HG03066 (cell line): Measurements from ENCODE around the gene TAX1BP3.

Experiments used
- ATAC-seq: cut with Tn5 transposase; IDR thresholded peaks from one replicate; pipeline ENCODE4 v1.9.1; 2021; ENCODE audit warnings: low read depth; ENCODE audit not compliant: unreplicated experiment

The TAX1BP3 gene

GRCh38 chr17:3688852-3689261 lies 20.5 kb upstream of the TAX1BP3 start:
- no peak for ATAC-seq

GRCh38 chr17:3688027-3688553 lies 19.7 kb upstream of the TAX1BP3 start:
- ATAC-seq: no peak

DNA sequence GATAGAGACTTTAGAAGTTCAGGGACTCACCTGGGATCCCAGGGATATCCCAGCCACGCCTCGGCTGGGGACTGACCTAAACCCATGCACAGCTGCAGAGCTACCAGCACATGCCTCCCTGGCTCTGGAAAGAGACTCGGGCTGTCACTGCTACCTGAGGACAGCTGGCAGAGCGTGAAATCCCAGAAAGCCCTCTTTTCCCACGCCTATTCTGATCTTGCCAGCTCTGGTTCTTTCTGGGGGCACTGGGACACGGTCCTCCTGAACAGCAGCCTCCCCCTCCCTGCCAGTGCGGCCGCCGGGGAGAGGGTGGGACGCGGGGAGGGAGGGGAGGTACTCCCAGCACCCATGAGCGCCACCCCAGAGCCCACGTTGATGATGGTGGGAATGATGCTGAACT lies 16.8 kb upstream of the TAX1BP3 start:
- no peak for ATAC-seq

DNA sequence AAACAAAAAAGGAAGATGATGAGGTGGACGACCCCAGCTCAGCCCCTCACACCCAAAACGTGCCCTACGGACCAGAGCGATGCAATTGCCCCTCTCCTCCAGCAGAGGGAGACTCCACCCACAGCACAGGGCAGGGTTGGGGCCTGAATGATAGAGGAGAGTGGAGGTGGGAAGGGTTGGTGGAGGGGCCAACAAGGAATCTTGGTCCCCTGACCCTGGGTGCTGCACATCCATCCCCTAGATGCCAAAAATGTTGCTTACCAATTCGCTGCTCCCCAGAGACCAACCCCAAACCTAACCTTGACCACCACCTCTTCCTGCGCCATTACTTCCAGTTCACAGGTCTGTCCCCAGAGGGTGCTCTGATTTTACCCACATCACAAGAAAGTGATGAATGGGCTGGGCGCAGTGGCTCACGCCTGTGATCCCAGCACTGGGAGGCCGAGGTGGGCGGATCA lies 14.7 kb upstream of the TAX1BP3 start:
- ATAC-seq: no peak

DNA sequence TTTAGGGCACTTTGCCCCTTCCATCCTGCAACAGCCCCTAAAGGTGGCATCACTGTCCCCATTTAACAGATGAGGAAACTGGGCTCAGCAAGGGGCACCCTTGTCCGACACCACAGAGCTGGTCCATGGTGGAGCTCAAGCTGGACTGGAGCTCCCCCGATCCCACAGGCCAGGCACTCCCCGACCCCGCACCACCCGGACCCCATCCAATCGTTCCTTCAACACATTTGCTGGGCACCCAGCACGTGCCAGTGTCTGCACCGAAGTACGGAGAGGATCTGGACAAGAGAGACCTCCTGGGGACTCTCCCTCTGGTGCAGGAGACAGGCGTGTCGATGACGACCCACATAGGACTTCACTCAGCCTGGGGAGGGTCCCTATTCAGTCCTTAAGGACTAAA lies 13.7 kb upstream of the TAX1BP3 start:
- ATAC-seq: no peak

GRCh38 chr17:3681565-3681964 lies 13.2 kb upstream of the TAX1BP3 start:
- no peak for ATAC-seq

GRCh38 chr17:3681057-3681456 lies 12.7 kb upstream of the TAX1BP3 start:
- no peak for ATAC-seq

- no peak for ATAC-seq
Measured at GRCh38 chr17:3679531-3680126, 11.3 kb upstream of the TAX1BP3 start.

GRCh38 chr17:3678821-3679530 lies 10.6 kb upstream of the TAX1BP3 start:
- no peak for ATAC-seq

GRCh38 chr17:3678095-3678820 lies 9.9 kb upstream of the TAX1BP3 start:
- no peak for ATAC-seq

- ATAC-seq: no peak
Measured at GRCh38 chr17:3675886-3676285, 7.5 kb upstream of the TAX1BP3 start.

- ATAC-seq: no peak
Measured at GRCh38 chr17:3672571-3672970, 4.2 kb upstream of the TAX1BP3 start.

GRCh38 chr17:3669548-3669947 lies 1.2 kb upstream of the TAX1BP3 start:
- no peak for ATAC-seq

DNA sequence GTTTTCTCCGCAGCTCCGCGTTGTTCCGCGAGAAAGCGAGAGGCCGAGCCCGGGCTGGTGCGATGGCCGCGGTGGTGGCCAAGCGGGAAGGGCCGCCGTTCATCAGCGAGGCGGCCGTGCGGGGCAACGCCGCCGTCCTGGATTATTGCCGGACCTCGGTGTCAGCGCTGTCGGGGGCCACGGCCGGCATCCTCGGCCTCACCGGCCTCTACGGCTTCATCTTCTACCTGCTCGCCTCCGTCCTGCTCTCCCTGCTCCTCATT lies 638 bp upstream of the TAX1BP3 start:
- no peak for ATAC-seq

DNA sequence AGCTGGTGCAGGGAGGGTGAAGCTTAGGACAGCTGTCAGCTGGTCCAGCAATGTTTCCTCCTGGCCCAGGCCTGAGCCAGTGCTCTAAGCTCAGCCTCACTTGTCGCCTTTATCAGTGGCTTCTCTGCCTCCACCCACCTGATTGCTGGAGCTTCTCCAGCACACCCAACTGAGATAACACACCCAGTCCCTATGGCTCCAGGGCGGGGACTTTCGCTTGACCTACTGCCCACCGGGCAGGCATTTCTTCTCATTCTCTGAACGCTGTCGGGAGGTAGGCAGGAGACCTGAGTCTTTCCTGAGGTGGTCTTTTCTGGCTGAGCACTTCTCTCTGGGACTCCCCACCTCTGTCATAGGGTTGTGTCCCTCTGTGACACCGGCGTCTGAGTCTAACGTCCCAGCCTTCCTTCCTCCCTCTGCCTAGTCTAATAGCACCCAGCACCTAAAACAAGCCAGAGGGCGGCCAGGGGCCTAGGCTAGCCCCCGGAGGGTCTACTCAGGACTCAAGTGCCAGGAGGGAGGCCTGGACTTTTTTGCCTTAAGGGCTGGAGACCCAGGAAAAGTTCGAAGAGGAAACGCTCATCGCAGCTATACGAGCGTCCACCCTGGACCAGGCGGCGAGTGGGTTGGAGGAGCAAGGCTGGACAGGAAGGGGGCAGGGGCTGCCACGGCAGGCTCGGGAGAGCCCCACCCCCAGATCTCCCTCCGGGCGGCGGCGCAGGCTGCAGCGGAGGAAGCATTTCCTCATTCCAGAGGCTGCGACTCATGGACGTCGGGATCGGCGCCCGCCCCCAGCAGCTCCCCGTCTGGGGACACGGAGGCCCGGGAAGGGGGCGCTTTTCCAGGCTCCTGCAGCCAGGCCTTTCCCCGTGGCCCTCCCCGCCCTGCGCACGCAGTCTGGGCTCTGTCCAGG lies 756 bp downstream of the TAX1BP3 start:
- ATAC-seq: peak; percentile 20

DNA sequence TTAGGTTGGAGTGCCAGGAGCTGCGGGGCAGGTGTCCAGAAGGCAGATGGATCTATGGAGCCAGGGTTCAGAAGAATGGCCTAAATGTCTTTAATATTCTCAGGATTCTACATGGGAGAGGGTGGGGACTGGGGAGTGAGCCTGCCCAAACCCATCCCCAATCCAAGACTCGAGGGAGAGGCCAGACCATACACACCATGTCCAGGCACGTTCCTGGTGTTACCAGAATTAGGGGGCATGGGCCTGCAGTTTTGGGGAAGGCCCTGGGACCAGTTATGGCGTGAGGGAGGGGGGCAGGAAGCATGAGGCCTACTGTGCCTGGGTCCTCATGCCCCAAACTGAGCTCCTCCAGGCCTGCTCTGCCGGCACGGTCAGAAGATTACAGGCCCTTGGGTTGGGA lies 1.9 kb downstream of the TAX1BP3 start:
- no peak for ATAC-seq

DNA sequence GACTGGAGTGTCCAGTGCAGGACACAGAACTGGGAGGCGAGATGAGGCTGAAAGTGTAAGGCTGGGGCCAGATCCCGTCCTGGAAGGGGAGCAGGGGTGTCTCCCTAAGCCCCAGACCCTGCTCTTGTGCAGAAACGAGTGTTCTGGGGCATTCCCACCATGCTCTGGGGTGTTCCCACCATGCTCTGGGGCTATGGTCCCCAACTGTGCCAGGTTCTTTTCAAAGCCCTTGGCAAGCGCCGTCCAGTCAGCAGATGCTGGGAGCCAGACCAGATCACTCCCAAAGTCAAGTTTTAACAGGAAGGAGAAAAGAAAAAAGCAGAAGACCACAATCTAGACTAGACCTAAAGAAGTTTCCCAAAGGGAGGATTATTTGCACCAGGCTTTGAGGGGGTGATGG lies 2.5 kb downstream of the TAX1BP3 start:
- no peak for ATAC-seq

DNA sequence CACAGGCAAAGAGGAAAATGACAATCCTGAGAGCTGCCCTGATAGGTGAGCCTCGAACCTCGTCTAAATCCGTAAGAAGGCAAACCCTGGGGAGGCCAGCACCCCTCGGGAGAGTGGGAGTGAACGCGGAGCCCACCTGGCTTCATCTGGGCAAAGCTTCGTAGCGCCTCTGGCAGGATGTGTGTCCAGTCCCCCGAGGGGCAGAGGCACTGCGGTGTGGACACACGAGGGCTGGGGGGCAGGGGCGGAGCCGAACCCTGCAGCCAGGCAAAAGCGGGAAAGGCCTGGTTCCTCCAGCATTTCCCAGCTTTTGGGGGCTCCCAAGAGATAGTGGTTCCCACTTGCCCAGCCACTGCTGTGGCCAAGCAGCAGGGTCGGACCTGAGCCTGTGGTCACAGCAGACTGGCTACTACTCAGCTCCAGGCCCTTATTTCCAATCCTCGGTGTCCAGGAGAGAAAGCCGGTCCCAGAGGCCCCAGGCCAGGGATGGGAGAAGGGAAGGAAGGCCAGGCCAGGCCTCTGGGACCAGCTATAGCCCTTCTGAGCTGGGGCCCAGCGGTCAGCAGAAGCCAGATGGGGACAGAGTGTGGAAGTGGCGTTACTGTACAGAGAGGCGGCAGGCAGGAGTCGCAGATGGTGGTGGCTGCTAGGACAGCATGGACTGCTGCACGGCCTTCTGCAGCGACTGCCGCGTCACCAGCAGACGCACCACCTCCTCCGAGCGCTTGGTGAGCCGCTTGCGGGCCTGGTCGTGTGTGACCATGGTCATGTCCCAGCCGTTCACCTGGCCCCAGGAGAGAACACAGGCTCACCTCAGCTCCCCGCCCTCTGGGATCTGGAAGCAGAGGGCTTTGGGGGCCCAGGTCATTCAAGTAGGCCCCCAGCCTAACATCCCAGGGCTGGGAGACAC lies 5.0 kb downstream of the TAX1BP3 start:
- ATAC-seq: no peak

GRCh38 chr17:3660311-3660891 lies 8.0 kb downstream of the TAX1BP3 start:
- no peak for ATAC-seq
